ENCODE measurements around the gene CBX2. TPM values are rescaled to one million over a fixed set of nuclear protein-coding genes. Genes with fewer than 3 reads are reported as not detected.

CBX2 gene
- total RNA-seq, 1 donor from 2014 or later = 2.6 TPM

GRCh38 chr17:79835953-79836509 lies 58.1 kb downstream of the CBX2 start:
- Histone ChIP-seq H3K27ac (replicated peaks) (peak overlapping the region; percentile 95), H3K36me3 (peaks cover 30% of the 10 kb centered on the region), H3K4me1 (peaks cover 84% of the 10 kb centered on the region), H3K9me3 (replicated peaks) (no peaks in the 10 kb centered on the region), H3K4me3 (peak overlapping the region; percentile 92), H3K27me3 (ENCODE audit: low read depth) (peaks cover 15% of the 10 kb centered on the region)
- DNase-seq = no peak
- intact Hi-C loops (cut with micrococcal nuclease) = no loop called here
- TF ChIP-seq, protein P1, sequence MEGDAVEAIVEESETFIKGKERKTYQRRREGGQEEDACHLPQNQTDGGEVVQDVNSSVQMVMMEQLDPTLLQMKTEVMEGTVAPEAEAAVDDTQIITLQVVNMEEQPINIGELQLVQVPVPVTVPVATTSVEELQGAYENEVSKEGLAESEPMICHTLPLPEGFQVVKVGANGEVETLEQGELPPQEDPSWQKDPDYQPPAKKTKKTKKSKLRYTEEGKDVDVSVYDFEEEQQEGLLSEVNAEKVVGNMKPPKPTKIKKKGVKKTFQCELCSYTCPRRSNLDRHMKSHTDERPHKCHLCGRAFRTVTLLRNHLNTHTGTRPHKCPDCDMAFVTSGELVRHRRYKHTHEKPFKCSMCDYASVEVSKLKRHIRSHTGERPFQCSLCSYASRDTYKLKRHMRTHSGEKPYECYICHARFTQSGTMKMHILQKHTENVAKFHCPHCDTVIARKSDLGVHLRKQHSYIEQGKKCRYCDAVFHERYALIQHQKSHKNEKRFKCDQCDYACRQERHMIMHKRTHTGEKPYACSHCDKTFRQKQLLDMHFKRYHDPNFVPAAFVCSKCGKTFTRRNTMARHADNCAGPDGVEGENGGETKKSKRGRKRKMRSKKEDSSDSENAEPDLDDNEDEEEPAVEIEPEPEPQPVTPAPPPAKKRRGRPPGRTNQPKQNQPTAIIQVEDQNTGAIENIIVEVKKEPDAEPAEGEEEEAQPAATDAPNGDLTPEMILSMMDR (IDR thresholded peaks at IDR 0.05; ENCODE audit: borderline replicate concordance) = no peak

DNA sequence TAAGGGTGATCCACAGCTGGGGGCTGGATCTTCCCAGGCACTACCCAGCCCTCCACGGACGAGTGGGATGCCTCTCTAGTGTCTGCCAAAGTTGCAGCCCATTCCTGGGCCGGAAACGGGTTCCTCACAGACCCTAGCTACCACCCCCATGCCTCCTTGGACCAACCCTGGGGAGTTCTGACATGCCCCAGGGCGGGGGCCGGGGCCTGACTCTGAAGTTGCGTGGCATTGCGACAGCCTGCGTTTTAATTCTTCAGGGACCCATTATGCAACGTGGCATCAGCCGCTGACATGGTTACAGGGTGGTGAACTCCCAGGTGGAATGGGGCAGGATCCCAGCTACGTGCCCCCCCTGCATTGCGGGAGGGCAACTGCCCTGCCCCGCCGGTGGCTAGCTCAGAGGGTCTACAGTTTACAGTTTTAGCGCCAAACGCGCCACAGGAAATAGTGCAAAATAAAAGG lies 58.6 kb downstream of the CBX2 start:
- no peak for DNase-seq
- Histone ChIP-seq H3K9me3 (replicated peaks) (no peaks in the 10 kb centered on the region), H3K4me1 (peaks cover 84% of the 10 kb centered on the region), H3K36me3 (peaks cover 30% of the 10 kb centered on the region), H3K27me3 (ENCODE audit: low read depth) (peaks cover 20% of the 10 kb centered on the region), H3K27ac (replicated peaks) (peak overlapping the region; percentile 95), H3K4me3 (peak overlapping the region; percentile 92)
- TF ChIP-seq, protein P1 (IDR thresholded peaks at IDR 0.05; ENCODE audit: borderline replicate concordance) = no peak
- intact Hi-C loops (cut with micrococcal nuclease) = no loop called here

GRCh38 chr17:79836972-79837887 lies 59.3 kb downstream of the CBX2 start:
- Histone ChIP-seq H3K27ac (replicated peaks) (peak overlapping the region; percentile 95), H3K36me3 (peaks cover 30% of the 10 kb centered on the region), H3K4me3 (peak overlapping the region; percentile 92), H3K9me3 (replicated peaks) (no peaks in the 10 kb centered on the region), H3K27me3 (ENCODE audit: low read depth) (peaks cover 27% of the 10 kb centered on the region), H3K4me1 (peaks cover 84% of the 10 kb centered on the region)
- TF ChIP-seq, protein P1 (IDR thresholded peaks at IDR 0.05; ENCODE audit: borderline replicate concordance) = peak; percentile 37
- intact Hi-C loops (cut with micrococcal nuclease) = no loop called here
- DNase-seq = peak; percentile 81

Other genes with a start within 250 kb of the CBX2 start
- not detected for gene RBFOX3, start 167.1 kb upstream of the CBX2 start, total RNA-seq
- not detected for gene ENPP7, start 47.2 kb upstream of the CBX2 start, total RNA-seq
- gene CBX8, start 18.9 kb downstream of the CBX2 start, total RNA-seq = 7.5 TPM
- 28.7 TPM for gene CBX4, start 61.3 kb downstream of the CBX2 start, total RNA-seq

Measured in left ventricle myocardium inferior (tissue), 1 donor.